ENCODE data around the gene UBE2D3. TPM values are rescaled to one million over a fixed set of nuclear protein-coding genes. Genes with fewer than 3 reads are reported as not detected.

The UBE2D3 gene
- total RNA-seq, 2 donors from 2014 or later: 526 to 528 TPM

GRCh38 chr4:102850370-102850769 is 23.0 kb upstream of the UBE2D3 start:
- Mint-ChIP-seq H3K4me3 (no peak overlapping the region), H3K27me3 (no peaks in the 10 kb centered on the region), H3K4me1 (peaks cover 2% of the 10 kb centered on the region), H3K36me3 (ENCODE audit: low read depth) (no peaks in the 10 kb centered on the region), H3K27ac (no peak overlapping the region)
- H3K9me3 ChIP-seq (ENCODE audit: control insufficient read depth, low read length, poor library complexity, severe bottlenecking): no peaks in the 10 kb centered on the region
- no peak for ATAC-seq
- DNase-seq: no peak

GRCh38 chr4:102849579-102850104 is 22.3 kb upstream of the UBE2D3 start:
- H3K9me3 ChIP-seq (ENCODE audit: control insufficient read depth, low read length, poor library complexity, severe bottlenecking): no peaks in the 10 kb centered on the region
- ATAC-seq (no peak), DNase-seq (no peak)
- H3K27me3 Mint-ChIP-seq: no peaks in the 10 kb centered on the region
- no peak overlapping the region for H3K4me3 Mint-ChIP-seq
- no peaks in the 10 kb centered on the region for H3K36me3 Mint-ChIP-seq (ENCODE audit: low read depth)
- peaks cover 2% of the 10 kb centered on the region for H3K4me1 Mint-ChIP-seq
- H3K27ac Mint-ChIP-seq: no peak overlapping the region

GRCh38 chr4:102847687-102848086 is 20.3 kb upstream of the UBE2D3 start:
- ATAC-seq: no peak
- Mint-ChIP-seq H3K4me1 (peaks cover 2% of the 10 kb centered on the region), H3K27ac (no peak overlapping the region), H3K4me3 (no peak overlapping the region), H3K36me3 (ENCODE audit: low read depth) (no peaks in the 10 kb centered on the region), H3K27me3 (no peaks in the 10 kb centered on the region)
- H3K9me3 ChIP-seq (ENCODE audit: control insufficient read depth, low read length, poor library complexity, severe bottlenecking): no peaks in the 10 kb centered on the region
- DNase-seq: no peak

GRCh38 chr4:102843938-102844337 is 16.6 kb upstream of the UBE2D3 start:
- DNase-seq (no peak), ATAC-seq (no peak)
- no peaks in the 10 kb centered on the region for H3K9me3 ChIP-seq (ENCODE audit: control insufficient read depth, low read length, poor library complexity, severe bottlenecking)
- Mint-ChIP-seq H3K4me1 (no peaks in the 10 kb centered on the region), H3K4me3 (no peak overlapping the region), H3K27ac (no peak overlapping the region), H3K27me3 (no peaks in the 10 kb centered on the region), H3K36me3 (ENCODE audit: low read depth) (no peaks in the 10 kb centered on the region)

- Mint-ChIP-seq H3K27me3 (no peaks in the 10 kb centered on the region), H3K36me3 (ENCODE audit: low read depth) (no peaks in the 10 kb centered on the region), H3K4me1 (no peaks in the 10 kb centered on the region), H3K27ac (no peak overlapping the region), H3K4me3 (no peak overlapping the region)
- DNase-seq (no peak), ATAC-seq (no peak)
- H3K9me3 ChIP-seq (ENCODE audit: control insufficient read depth, low read length, poor library complexity, severe bottlenecking): no peaks in the 10 kb centered on the region
Observed at GRCh38 chr4:102843273-102843672, 15.9 kb upstream of the UBE2D3 start.

GRCh38 chr4:102842367-102842766 is 15.0 kb upstream of the UBE2D3 start:
- DNase-seq (no peak), ATAC-seq (no peak)
- Mint-ChIP-seq H3K27me3 (no peaks in the 10 kb centered on the region), H3K36me3 (ENCODE audit: low read depth) (no peaks in the 10 kb centered on the region), H3K4me3 (no peak overlapping the region), H3K27ac (no peak overlapping the region), H3K4me1 (no peaks in the 10 kb centered on the region)
- no peaks in the 10 kb centered on the region for H3K9me3 ChIP-seq (ENCODE audit: control insufficient read depth, low read length, poor library complexity, severe bottlenecking)

- no peak overlapping the region for H3K4me3 Mint-ChIP-seq
- no peaks in the 10 kb centered on the region for H3K9me3 ChIP-seq (ENCODE audit: control insufficient read depth, low read length, poor library complexity, severe bottlenecking)
- H3K4me1 Mint-ChIP-seq: peaks cover 6% of the 10 kb centered on the region
- peaks cover 2% of the 10 kb centered on the region for H3K36me3 Mint-ChIP-seq (ENCODE audit: low read depth)
- no peaks in the 10 kb centered on the region for H3K27me3 Mint-ChIP-seq
- ATAC-seq (no peak), DNase-seq (no peak)
- no peak overlapping the region for H3K27ac Mint-ChIP-seq
Observed at GRCh38 chr4:102836596-102836995, 9.2 kb upstream of the UBE2D3 start.

- DNase-seq (no peak), ATAC-seq (no peak)
- no peaks in the 10 kb centered on the region for H3K9me3 ChIP-seq (ENCODE audit: control insufficient read depth, low read length, poor library complexity, severe bottlenecking)
- H3K4me3 Mint-ChIP-seq: no peak overlapping the region
- peaks cover 2% of the 10 kb centered on the region for H3K36me3 Mint-ChIP-seq (ENCODE audit: low read depth)
- peaks cover 19% of the 10 kb centered on the region for H3K4me1 Mint-ChIP-seq
- no peaks in the 10 kb centered on the region for H3K27me3 Mint-ChIP-seq
- H3K27ac Mint-ChIP-seq: peak overlapping the region; percentile 10
Observed at GRCh38 chr4:102832667-102833066, 5.3 kb upstream of the UBE2D3 start.

GRCh38 chr4:102832105-102832504 is 4.8 kb upstream of the UBE2D3 start:
- H3K4me3 Mint-ChIP-seq: no peak overlapping the region
- H3K27me3 Mint-ChIP-seq: no peaks in the 10 kb centered on the region
- H3K9me3 ChIP-seq (ENCODE audit: control insufficient read depth, low read length, poor library complexity, severe bottlenecking): no peaks in the 10 kb centered on the region
- peaks cover 23% of the 10 kb centered on the region for H3K4me1 Mint-ChIP-seq
- no peak for ATAC-seq
- no peak for DNase-seq
- H3K27ac Mint-ChIP-seq: peak overlapping the region; percentile 10
- H3K36me3 Mint-ChIP-seq (ENCODE audit: low read depth): peaks cover 4% of the 10 kb centered on the region

GRCh38 chr4:102829803-102830202 is 2.5 kb upstream of the UBE2D3 start:
- Mint-ChIP-seq H3K27me3 (no peaks in the 10 kb centered on the region), H3K4me1 (peaks cover 24% of the 10 kb centered on the region), H3K4me3 (no peak overlapping the region), H3K36me3 (ENCODE audit: low read depth) (peaks cover 4% of the 10 kb centered on the region), H3K27ac (no peak overlapping the region)
- ATAC-seq: no peak
- no peak for DNase-seq
- H3K9me3 ChIP-seq (ENCODE audit: control insufficient read depth, low read length, poor library complexity, severe bottlenecking): no peaks in the 10 kb centered on the region

- DNase-seq: no peak
- H3K36me3 Mint-ChIP-seq (ENCODE audit: low read depth): peaks cover 4% of the 10 kb centered on the region
- no peak for ATAC-seq
- H3K4me3 Mint-ChIP-seq: no peak overlapping the region
- H3K27ac Mint-ChIP-seq: no peak overlapping the region
- peaks cover 31% of the 10 kb centered on the region for H3K4me1 Mint-ChIP-seq
- no peaks in the 10 kb centered on the region for H3K9me3 ChIP-seq (ENCODE audit: control insufficient read depth, low read length, poor library complexity, severe bottlenecking)
- no peaks in the 10 kb centered on the region for H3K27me3 Mint-ChIP-seq
Observed at GRCh38 chr4:102828497-102828808, 1.1 kb upstream of the UBE2D3 start.

- H3K9me3 ChIP-seq (ENCODE audit: control insufficient read depth, low read length, poor library complexity, severe bottlenecking): no peaks in the 10 kb centered on the region
- DNase-seq: peak; percentile 94 to 98 (median 96)
- ATAC-seq: peak; percentile 78
- H3K4me3 Mint-ChIP-seq: no peak overlapping the region
- no peak overlapping the region for H3K27ac Mint-ChIP-seq
- H3K36me3 Mint-ChIP-seq (ENCODE audit: low read depth): peaks cover 4% of the 10 kb centered on the region
- H3K27me3 Mint-ChIP-seq: no peaks in the 10 kb centered on the region
- peaks cover 37% of the 10 kb centered on the region for H3K4me1 Mint-ChIP-seq
Observed at GRCh38 chr4:102827674-102828496, 534 bp upstream of the UBE2D3 start.

GRCh38 chr4:102826105-102826889 is 1.1 kb downstream of the UBE2D3 start:
- Mint-ChIP-seq H3K4me1 (peaks cover 41% of the 10 kb centered on the region), H3K36me3 (ENCODE audit: low read depth) (peaks cover 2% of the 10 kb centered on the region), H3K4me3 (no peak overlapping the region), H3K27ac (no peak overlapping the region), H3K27me3 (no peaks in the 10 kb centered on the region)
- DNase-seq (no peak), ATAC-seq (no peak)
- no peaks in the 10 kb centered on the region for H3K9me3 ChIP-seq (ENCODE audit: control insufficient read depth, low read length, poor library complexity, severe bottlenecking)

All from T-helper 17 cell (primary cell).